AG10803 (cell line): Measurements from ENCODE around the gene SMG9.

Experiments
- DNase-seq: peaks from one replicate; pipeline ENCODE4 v3.0.0; 2010; ENCODE audit warnings: low read depth
- H3K4me3 ChIP-seq: 2 replicates; pipeline ENCODE4 v1.5.1; 2011; ENCODE audit warnings: mild to moderate bottlenecking, low read length, control low read depth
- CTCF ChIP-seq: conservative IDR thresholded peaks from 2 replicates; pipeline ENCODE4 v1.5.1; 2011; ENCODE audit warnings: mild to moderate bottlenecking, low read length, control low read depth, inconsistent platforms

Gene SMG9

DNA sequence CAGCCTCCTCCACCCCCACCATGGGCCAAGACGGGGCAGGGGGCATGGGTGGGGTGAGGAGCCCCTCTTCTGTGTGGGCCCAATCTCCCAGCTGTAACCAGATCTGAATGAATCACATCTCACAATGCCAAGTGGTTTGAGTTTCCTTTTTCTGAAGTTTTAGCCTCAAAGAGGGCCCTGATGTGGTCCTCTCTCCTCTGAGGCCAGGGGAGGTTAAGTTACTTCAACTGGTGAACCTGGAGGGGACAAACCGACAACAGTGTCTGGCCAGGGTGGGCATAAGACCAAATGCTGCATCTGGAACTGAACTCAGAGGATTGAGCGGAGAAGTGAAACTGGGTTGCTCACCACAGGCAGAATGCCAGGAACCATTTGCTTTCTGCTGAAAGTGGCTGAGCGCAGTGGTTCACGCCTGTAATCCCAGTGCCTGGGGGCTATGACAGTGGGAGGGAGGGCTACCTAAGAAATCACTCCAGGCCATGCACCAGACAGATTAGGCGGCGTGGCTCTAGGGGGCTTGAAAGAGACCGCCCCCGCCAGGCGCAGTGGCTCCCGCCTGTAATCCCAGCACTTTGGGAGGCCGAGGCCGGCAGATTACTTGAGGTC, 54.3 kb downstream of the SMG9 start:
- TF ChIP-seq CTCF, result no peak
- DNase-seq, result peak; percentile 67
- H3K4me3 ChIP-seq, result peak overlapping the region; percentile 20; the same call in 1 of the 2 replicates

DNA sequence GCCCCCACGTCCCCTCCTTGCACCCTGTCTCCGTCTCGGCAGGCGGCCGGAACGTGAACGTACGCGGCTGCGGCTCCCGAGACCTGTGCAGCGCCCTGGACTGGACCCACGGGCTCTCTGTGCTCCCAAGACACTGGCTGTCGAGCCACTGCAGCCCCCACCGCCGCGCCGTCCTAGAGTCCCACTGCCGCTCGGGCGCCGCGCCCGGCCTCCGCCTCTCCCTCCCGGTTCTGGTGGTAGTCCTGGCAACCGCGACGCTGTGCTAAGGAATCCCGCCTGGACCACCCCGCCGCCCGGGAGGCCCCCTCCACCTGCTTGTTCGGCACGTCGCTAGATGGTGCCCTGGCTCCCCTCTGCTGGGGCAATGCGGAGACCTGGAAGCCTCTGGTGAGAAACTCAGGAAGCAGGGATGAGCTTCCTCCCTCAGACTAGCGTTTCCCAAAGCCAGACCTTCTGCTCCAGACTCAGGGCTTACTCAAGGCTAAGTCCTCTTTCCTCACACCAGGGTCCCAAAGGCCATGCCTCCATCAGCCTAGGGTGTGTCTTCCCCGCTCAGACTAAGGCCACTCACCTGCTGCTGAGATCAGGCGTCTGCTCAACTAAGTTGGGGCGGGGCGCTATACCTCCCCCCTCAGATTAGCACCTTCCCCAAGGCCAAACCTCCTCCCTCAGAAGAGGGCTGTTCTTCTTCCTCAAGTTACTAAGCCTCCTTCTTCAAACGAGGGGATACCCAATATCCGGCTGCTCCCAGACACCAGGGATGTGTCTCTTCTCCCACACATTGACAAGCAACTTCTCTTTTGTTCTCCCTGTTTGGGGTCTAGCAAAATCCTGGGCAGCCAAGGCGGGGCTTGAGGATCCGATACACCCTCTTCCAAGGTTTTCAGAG, 55.0 kb downstream of the SMG9 start:
- peak overlapping the region; percentile 7; the same call in 1 of the 2 replicates for H3K4me3 ChIP-seq
- TF ChIP-seq CTCF, result no peak
- DNase-seq, result no peak

DNA sequence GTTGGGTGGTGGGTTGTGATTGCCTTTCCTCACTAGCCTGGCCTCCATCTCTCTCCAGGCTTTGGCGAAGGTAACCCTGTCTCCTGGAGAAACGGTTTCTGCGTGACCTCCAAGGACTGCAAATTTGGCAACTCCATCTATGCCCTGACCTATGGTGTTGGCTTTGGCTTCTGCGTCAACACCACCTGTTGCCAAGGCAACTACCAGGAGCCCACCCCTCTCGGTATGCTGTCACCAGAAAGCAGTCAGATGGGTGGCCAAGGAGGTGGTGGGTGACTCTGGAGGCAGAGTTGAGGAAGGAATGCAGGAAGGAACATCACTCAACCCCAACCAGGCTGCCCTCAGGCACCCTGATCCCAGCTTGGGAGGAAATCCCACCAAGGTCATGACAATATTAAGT, 57.5 kb downstream of the SMG9 start:
- no peak for TF ChIP-seq CTCF
- H3K4me3 ChIP-seq, result no peak overlapping the region
- no peak for DNase-seq

DNA sequence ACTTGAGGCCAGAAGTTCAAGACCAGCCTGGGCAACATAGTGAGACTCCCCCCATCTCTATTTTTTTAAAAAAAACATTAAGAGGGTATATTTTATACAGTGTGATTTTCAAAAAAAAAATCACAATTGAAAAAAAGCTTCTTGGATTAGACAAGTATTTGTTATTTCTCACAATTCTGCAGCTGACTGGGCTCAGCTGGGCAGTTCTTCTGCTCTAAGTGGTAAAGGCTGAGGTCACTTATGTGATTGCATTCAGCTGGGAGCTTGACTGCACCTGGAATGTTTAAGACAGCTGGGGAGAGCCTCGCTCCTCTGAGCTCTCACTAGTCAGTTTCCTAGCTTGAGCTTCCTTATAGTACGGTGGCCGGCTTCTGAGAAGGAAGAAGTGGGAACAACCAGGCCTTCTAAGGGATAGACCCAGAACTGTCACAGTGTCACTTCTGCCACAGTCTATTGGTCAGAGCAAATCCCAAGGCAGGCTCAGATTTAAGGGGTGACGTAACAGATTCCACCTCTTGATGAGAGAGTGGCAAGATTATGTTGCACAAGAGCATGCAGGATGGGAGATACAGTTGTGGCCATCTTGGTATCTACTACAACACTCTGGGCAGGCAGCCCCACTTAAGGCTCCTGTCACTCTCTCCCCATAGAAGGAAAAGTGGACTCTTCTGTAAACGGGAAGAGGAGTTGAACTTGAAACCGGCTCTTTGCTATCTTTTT, 58.6 kb downstream of the SMG9 start:
- no peak for TF ChIP-seq CTCF
- DNase-seq, result no peak
- no peak overlapping the region for H3K4me3 ChIP-seq

GRCh38 chr19:43694553-43694952, 60.2 kb downstream of the SMG9 start:
- H3K4me3 ChIP-seq, result no peak overlapping the region
- no peak for TF ChIP-seq CTCF
- DNase-seq, result no peak

GRCh38 chr19:43692877-43693276, 61.9 kb downstream of the SMG9 start:
- no peak overlapping the region for H3K4me3 ChIP-seq
- TF ChIP-seq CTCF, result no peak
- no peak for DNase-seq

DNA sequence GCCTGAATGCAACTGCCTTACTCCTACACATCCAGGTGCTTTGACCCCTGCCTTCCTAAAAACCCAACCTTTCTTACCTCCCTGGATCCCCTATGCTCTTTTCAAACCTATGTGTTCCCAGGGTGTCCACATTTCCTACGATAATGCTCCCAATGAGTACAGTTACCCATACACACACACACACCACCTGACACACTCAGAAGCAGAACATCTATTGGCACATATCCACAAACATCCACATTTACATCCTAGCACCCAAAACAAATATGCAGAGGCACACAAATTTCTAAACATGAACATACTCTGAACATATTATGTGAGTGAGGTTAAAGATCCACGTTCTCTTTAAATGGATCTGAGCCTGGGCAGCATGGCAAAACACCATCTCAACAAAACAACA, 62.4 kb downstream of the SMG9 start:
- TF ChIP-seq CTCF, result no peak
- DNase-seq, result no peak

More for the DNA sequence above, 62.4 kb downstream of the SMG9 start:
- H3K4me3 ChIP-seq, result no peak overlapping the region
